SK-N-SH (cell line): ENCODE measurements around the gene CRISPLD2. TPM values are rescaled to one million over a fixed set of nuclear protein-coding genes. Genes with fewer than 3 reads are reported as not detected.

Experiments
- CTCF ChIA-PET: fragments of 300-600, 350-600 bp; formaldehyde crosslinking; extraction: SDS; loops from one replicate; lab custom pipeline; 2021; lab: Yijun Ruan, JAX
- POLR2A ChIA-PET: fragments of 350-600 bp; sonication (Branson Sonifier 250); formaldehyde crosslinking; extraction: SDS; loops from one replicate; lab custom pipeline; 2020; ENCODE audit warnings: antibody characterized with exemption, inconsistent platforms; lab: Yijun Ruan, JAX
- DNase-seq: peaks from one replicate; pipeline ENCODE4 v3.0.0; 2012
- H2AFZ ChIP-seq: fragments of 200-600 bp; sonication (generic); 2 replicates; pipeline ENCODE4 v1.8.1; 2016; ENCODE audit warnings: antibody characterized with exemption, mild to moderate bottlenecking, low read depth
- H3F3A ChIP-seq: fragments of 200-600 bp; sonication (generic); replicated peaks from 2 replicates; pipeline ENCODE3; 2016; ENCODE audit warnings: antibody characterized with exemption, mild to moderate bottlenecking; ENCODE audit not compliant: insufficient read depth
- H3K27ac ChIP-seq, 2 experiments: fragments of 200-500 bp in 1 of 2; fragments of 200-600 bp in 1 of 2; sonication (Bioruptor generic) in 1 of 2; sonication (generic), shearing (Covaris generic) in 1 of 2; 2 replicates each; pipeline versions ENCODE4 v1.5.1 to v1.6.1; 2014 to 2016; ENCODE audit warnings: low read depth in 2 of 2, inconsistent platforms in 1 of 2, low read length in 1 of 2, mild to moderate bottlenecking in 1 of 2, mixed read lengths in 1 of 2
- H3K27me3 ChIP-seq: fragments of 200-600 bp; sonication (generic), shearing (Covaris generic); 2 replicates; pipeline ENCODE4 v1.6.1; 2016; ENCODE audit warnings: mixed run types; ENCODE audit not compliant: insufficient read depth
- H3K36me3 ChIP-seq, 2 experiments: fragments of 200-500 bp in 1 of 2; fragments of 200-600 bp in 1 of 2; sonication (Bioruptor generic) in 1 of 2; sonication (generic) in 1 of 2; replicated peaks in 1 of 2; 2 replicates each; pipeline versions ENCODE3 to v1.5.1; 2014 to 2016; ENCODE audit warnings: low read length in 1 of 2, mild to moderate bottlenecking in 1 of 2; ENCODE audit not compliant: insufficient read depth in 2 of 2, control insufficient read depth in 1 of 2
- H3K4me1 ChIP-seq, 2 experiments: fragments of 200-500 bp in 1 of 2; fragments of 200-600 bp in 1 of 2; sonication (Bioruptor generic) in 1 of 2; sonication (generic), shearing (Covaris generic) in 1 of 2; 2 replicates each; pipeline versions ENCODE4 v1.5.1 to v1.6.1; 2014 to 2016; ENCODE audit warnings: low read depth in 1 of 2, low read length in 1 of 2, mixed run types in 1 of 2; ENCODE audit not compliant: insufficient read depth in 2 of 2, control insufficient read depth in 1 of 2
- H3K4me2 ChIP-seq: fragments of 200-600 bp; sonication (generic), shearing (Covaris generic); 2 replicates; pipeline ENCODE4 v1.6.1; 2017; ENCODE audit warnings: mixed run types
- H3K4me3 ChIP-seq, 2 experiments: fragments of 200-500 bp in 1 of 2; fragments of 200-600 bp in 1 of 2; sonication (Bioruptor generic) in 1 of 2; sonication (generic), shearing (Covaris generic) in 1 of 2; 2 replicates each; pipeline versions ENCODE4 v1.5.1 to v1.8.1; 2014 to 2016; ENCODE audit warnings: low read depth in 2 of 2, inconsistent platforms in 1 of 2, low read length in 1 of 2, mild to moderate bottlenecking in 1 of 2, mixed read lengths in 1 of 2, moderate library complexity in 1 of 2
- H3K79me2 ChIP-seq: fragments of 200-600 bp; sonication (generic); 2 replicates; pipeline ENCODE4 v1.8.1; 2017; ENCODE audit warnings: mild to moderate bottlenecking; ENCODE audit not compliant: insufficient read depth
- H3K9ac ChIP-seq: fragments of 200-600 bp; sonication (generic); 2 replicates; pipeline ENCODE4 v1.6.1; 2017; ENCODE audit warnings: mixed run types
- H3K9me2 ChIP-seq: fragments of 200-600 bp; sonication (generic); 2 replicates; pipeline ENCODE4 v1.6.1; 2017; ENCODE audit warnings: mixed run types
- H3K9me3 ChIP-seq: fragments of 200-600 bp; sonication (generic); 2 replicates; pipeline ENCODE4 v1.6.1; 2017; ENCODE audit warnings: mixed run types, mild to moderate bottlenecking, moderate library complexity
- H4K20me1 ChIP-seq: fragments of 200-600 bp; sonication (generic); 2 replicates; pipeline ENCODE4 v1.6.1; 2017; ENCODE audit warnings: mild to moderate bottlenecking, mixed run types; ENCODE audit not compliant: insufficient read depth
- CTCF ChIP-seq: fragments of 200-600 bp; sonication (generic); IDR thresholded peaks from 2 replicates; pipeline ENCODE4 v1.6.1; 2017; ENCODE audit warnings: antibody characterized with exemption, mild to moderate bottlenecking, moderate library complexity
- ELF1 ChIP-seq: IDR thresholded peaks from 2 replicates; pipeline ENCODE4 v1.4.0; 2012
- EZH2phosphoT487 ChIP-seq: fragments of 200-600 bp; sonication (generic); IDR thresholded peaks from 2 replicates; pipeline ENCODE4 v1.6.1; 2017; ENCODE audit warnings: low read depth, mixed run types, mild to moderate bottlenecking, antibody characterized with exemption, moderate library complexity, borderline replicate concordance
- FOSL2 ChIP-seq: IDR thresholded peaks from 2 replicates; pipeline ENCODE4 v1.4.0; 2012; ENCODE audit warnings: low read depth, mild to moderate bottlenecking, moderate library complexity, borderline replicate concordance
- JUND ChIP-seq: IDR thresholded peaks from 2 replicates; pipeline ENCODE4 v1.4.0; 2012
- MAX ChIP-seq: IDR thresholded peaks from 2 replicates; pipeline ENCODE4 v1.4.0; 2012; ENCODE audit warnings: low read depth
- MXI1 ChIP-seq: IDR thresholded peaks from 2 replicates; pipeline ENCODE4 v1.6.1; 2012; ENCODE audit warnings: mild to moderate bottlenecking, low read depth, low read length, improper control_type of control experiment
- NFIC ChIP-seq: IDR thresholded peaks from 2 replicates; pipeline ENCODE4 v1.4.0; 2012; ENCODE audit warnings: borderline replicate concordance
- PBX3 ChIP-seq: IDR thresholded peaks from 2 replicates; pipeline ENCODE4; 2012
- POLR2AphosphoS5 ChIP-seq: IDR thresholded peaks from 2 replicates; pipeline ENCODE4 v1.6.1; 2012; ENCODE audit warnings: low read depth, low read length
- RCOR1 ChIP-seq: fragments of 150-350 bp; IDR thresholded peaks from 2 replicates; pipeline ENCODE4 v1.6.1; 2017; ENCODE audit warnings: antibody characterized with exemption, low read length
- REST ChIP-seq: IDR thresholded peaks from 2 replicates; pipeline ENCODE4 v1.6.1; 2012; ENCODE audit warnings: mild to moderate bottlenecking, low read depth, low read length, moderate library complexity
- RXRA ChIP-seq: IDR thresholded peaks from 2 replicates; pipeline ENCODE4 v1.4.0; 2012; ENCODE audit warnings: low read depth, mild to moderate bottlenecking, borderline replicate concordance
- TCF12 ChIP-seq: IDR thresholded peaks from 2 replicates; pipeline ENCODE4 v1.4.0; 2012
- TEAD4 ChIP-seq: IDR thresholded peaks from 2 replicates; pipeline ENCODE4 v1.4.0; 2012; ENCODE audit warnings: mild to moderate bottlenecking, borderline replicate concordance; ENCODE audit not compliant: insufficient read depth
- USF1 ChIP-seq: IDR thresholded peaks from 2 replicates; pipeline ENCODE4 v1.4.0; 2012; ENCODE audit warnings: low read depth, borderline replicate concordance
- USF2 ChIP-seq: fragments of 150-350 bp; IDR thresholded peaks from 2 replicates; pipeline ENCODE4 v1.6.1; 2017; ENCODE audit warnings: antibody characterized with exemption, low read length, low read depth, borderline replicate concordance
- WGBS: methylation state at CpG from one replicate; pipeline ENCODE4 v1.1.6; 2017; ENCODE audit warnings: low lambda C conversion rate; 5-methylcytosine and 5-hydroxymethylcytosine counted together
- polyA plus RNA-seq, 3 experiments: library from polyadenylated mRNA; depleted of rRNA; stranded (reverse); fragments of >200 nt; gene quantifications; 2 replicates each; pipeline ENCODE4 v1.2.3, GENCODE V29; 2012

CRISPLD2 gene
- polyA plus RNA-seq, 1 of the 3 experiments (the other 2 are of a cell fraction), result 6.3 TPM

GRCh38 chr16:84839956-84840355 lies 20.2 kb downstream of the CRISPLD2 start:
- TF ChIP-seq MAX, result peak; percentile 44; the same call in 1 of the 2 replicates
- peak; percentile 33; the same call in 1 of the 2 replicates for TF ChIP-seq FOSL2
- TF ChIP-seq TEAD4, result 0 out of 2 replicates have a peak, but pooled peaks have one; percentile 19
- no peak for TF ChIP-seq USF1
- TF ChIP-seq USF2, result no peak
- TF ChIP-seq RXRA, result peak; percentile 52; the same call in 1 of the 2 replicates
- no peak for TF ChIP-seq RCOR1
- TF ChIP-seq NFIC, result 0 out of 2 replicates have a peak, but pooled peaks have one; percentile 30
- TF ChIP-seq TCF12, result peak; percentile 57
- peak; percentile 38; the same call in 1 of the 2 replicates for TF ChIP-seq JUND
- H3F3A ChIP-seq, result peaks cover 13% of the 10 kb centered on the region
- H3K9me2 ChIP-seq, result no peaks in the 10 kb centered on the region
- peak; percentile 21 for DNase-seq
- H3K27ac ChIP-seq, result peak overlapping the region in 1 of 2 experiments; percentile 50; a peak in 2 of 4 replicates
- H3K4me3 ChIP-seq, result no peak overlapping the region
- H3K4me2 ChIP-seq, result no peak overlapping the region
- WGBS, result 14% methylated on average over 5 of the region's 7 CpGs
- peaks cover 8 to 25% of the 10 kb centered on the region in 2 experiments; a peak in 2 of 4 replicates for H3K4me1 ChIP-seq
- H2AFZ ChIP-seq, result no peak overlapping the region
- no peaks in the 10 kb centered on the region for H4K20me1 ChIP-seq
- CTCF ChIA-PET, result no interaction called here
- no peak overlapping the region; the same call in 1 of the 2 replicates for H3K9ac ChIP-seq
- POLR2A ChIA-PET, result no interaction called here
- H3K9me3 ChIP-seq, result no peaks in the 10 kb centered on the region
- no peaks in the 10 kb centered on the region for H3K36me3 ChIP-seq
- H3K79me2 ChIP-seq, result no peaks in the 10 kb centered on the region
- no peaks in the 10 kb centered on the region for H3K27me3 ChIP-seq

- Histone ChIP-seq H3K4me1 (peaks cover 6 to 25% of the 10 kb centered on the region in 2 experiments; a peak in 2 of 4 replicates), H3K27ac (peak overlapping the region in 1 of 2 experiments; percentile 33; a peak in 1 of 4 replicates), H2AFZ (no peak overlapping the region), H3K9me2 (no peaks in the 10 kb centered on the region), H3K9ac (no peak overlapping the region), H3K79me2 (no peaks in the 10 kb centered on the region), H3F3A (peaks cover 13% of the 10 kb centered on the region), H3K36me3 (no peaks in the 10 kb centered on the region), H3K4me3 (no peak overlapping the region), H4K20me1 (no peaks in the 10 kb centered on the region), H3K27me3 (no peaks in the 10 kb centered on the region), H3K4me2 (no peak overlapping the region), H3K9me3 (no peaks in the 10 kb centered on the region)
- ChIA-PET CTCF (interaction anchor here (0.8 kb wide), 1 partner anchor 22 kb away, joined by 3 read pairs; no protein-coding TSS in a partner anchor), POLR2A (no interaction called here)
- WGBS, result 91% methylated on average over 22 of the region's 22 CpGs
- peak; percentile 7 for DNase-seq
- TF ChIP-seq MXI1, result no peak
- no peak for TF ChIP-seq EZH2phosphoT487
- TF ChIP-seq POLR2AphosphoS5, result no peak
- no peak for TF ChIP-seq REST
- no peak for TF ChIP-seq CTCF
- TF ChIP-seq PBX3, result no peak
- no peak for TF ChIP-seq ELF1
These were observed 21.2 kb downstream of the CRISPLD2 start for GRCh38 chr16:84840687-84841627.
